Cardiac muscle cell (in vitro differentiated cells and primary cell): ENCODE results near the gene SYNPR. TPM values are rescaled to one million over a fixed set of nuclear protein-coding genes. Genes with fewer than 3 reads are reported as not detected.

Experiments used
- DNase-seq, 2 donors: peaks; one replicate each; pipeline versions ENCODE4 v3.0.0 to v3.0.0-alpha.2; 2010 to 2017; ENCODE audit warnings: low read depth in 1 of 2, low spot score in 1 of 2
- H3K27ac ChIP-seq: fragments of 200-600 bp; sonication (generic); 2 replicates; pipeline ENCODE4 v1.5.1; 2016
- H3K27me3 ChIP-seq: fragments of 200-600 bp; sonication (generic); 2 replicates; pipeline ENCODE4 v1.6.0; 2016; ENCODE audit warnings: control low read depth
- H3K36me3 ChIP-seq: fragments of 200-600 bp; sonication (generic); 2 replicates; pipeline ENCODE4 v1.5.1; 2016; ENCODE audit warnings: control low read depth
- H3K4me1 ChIP-seq: fragments of 200-600 bp; sonication (generic); 2 replicates; pipeline ENCODE4 v1.8.1; 2017; ENCODE audit warnings: low read depth, mild to moderate bottlenecking, mixed run types
- H3K4me3 ChIP-seq: fragments of 200-600 bp; sonication (generic); 2 replicates; pipeline ENCODE4 v1.5.1; 2016; ENCODE audit warnings: mild to moderate bottlenecking
- H3K9me3 ChIP-seq: fragments of 200-600 bp; sonication (generic); 2 replicates; pipeline ENCODE4 v1.5.1; 2017; ENCODE audit warnings: low read depth, mild to moderate bottlenecking, control low read depth
- CTCF ChIP-seq: IDR thresholded peaks from 2 replicates; pipeline ENCODE4 v1.5.1; 2012; ENCODE audit warnings: low read depth, mild to moderate bottlenecking, low read length
- polyA plus RNA-seq: library from polyadenylated mRNA; unstranded; fragments of >200 nt; fragmentation: Nextera tagmentation; extraction: Ambion mirVana; gene quantifications from 2 replicates; pipeline ENCODE4 v1.2.1, GENCODE V29; 2016
- total RNA-seq: library from RNA; depleted of rRNA; stranded (reverse); fragments of >200 nt; gene quantifications from 2 replicates; pipeline ENCODE4 v1.2.3, GENCODE V29; 2016

The SYNPR gene
- total and polyA plus RNA-seq, 2 experiments from 2014 or later, result 0.36 to 1.8 TPM

- no peak for TF ChIP-seq CTCF
Observed at GRCh38 chr3:63479661-63480035, 201.5 kb downstream of the SYNPR start.

GRCh38 chr3:63481627-63482026, 203.5 kb downstream of the SYNPR start:
- Histone ChIP-seq H3K27ac (no peak overlapping the region), H3K4me1 (peaks cover 8% of the 10 kb centered on the region), H3K36me3 (no peaks in the 10 kb centered on the region), H3K27me3 (peaks cover 3% of the 10 kb centered on the region), H3K9me3 (no peaks in the 10 kb centered on the region), H3K4me3 (no peak overlapping the region)
- no peak for DNase-seq
- no peak for TF ChIP-seq CTCF

More at GRCh38 chr3:63479661-63480035, 201.5 kb downstream of the SYNPR start:
- no peak overlapping the region for H3K4me3 ChIP-seq
- H3K4me1 ChIP-seq, result peaks cover 8% of the 10 kb centered on the region
- H3K9me3 ChIP-seq, result no peaks in the 10 kb centered on the region
- peak; percentile 2 to 25 for DNase-seq
- H3K36me3 ChIP-seq, result no peaks in the 10 kb centered on the region
- H3K27ac ChIP-seq, result no peak overlapping the region
- H3K27me3 ChIP-seq, result peaks cover 8% of the 10 kb centered on the region

GRCh38 chr3:63482341-63482740, 204.2 kb downstream of the SYNPR start:
- Histone ChIP-seq H3K36me3 (no peaks in the 10 kb centered on the region), H3K27me3 (peaks cover 3% of the 10 kb centered on the region), H3K4me3 (no peak overlapping the region), H3K9me3 (no peaks in the 10 kb centered on the region), H3K4me1 (peaks cover 8% of the 10 kb centered on the region), H3K27ac (no peak overlapping the region)
- no peak for DNase-seq
- no peak for TF ChIP-seq CTCF

GRCh38 chr3:63492464-63492863, 214.4 kb downstream of the SYNPR start:
- no peaks in the 10 kb centered on the region for H3K4me1 ChIP-seq
- H3K27me3 ChIP-seq, result no peaks in the 10 kb centered on the region
- TF ChIP-seq CTCF, result no peak

GRCh38 chr3:63493101-63493500, 215.0 kb downstream of the SYNPR start:
- no peaks in the 10 kb centered on the region for H3K9me3 ChIP-seq
- no peaks in the 10 kb centered on the region for H3K36me3 ChIP-seq
- H3K27me3 ChIP-seq, result no peaks in the 10 kb centered on the region
- H3K4me3 ChIP-seq, result no peak overlapping the region
- TF ChIP-seq CTCF, result no peak
- no peak for DNase-seq
- H3K27ac ChIP-seq, result no peak overlapping the region
- no peaks in the 10 kb centered on the region for H3K4me1 ChIP-seq

More at GRCh38 chr3:63492464-63492863, 214.4 kb downstream of the SYNPR start:
- no peaks in the 10 kb centered on the region for H3K9me3 ChIP-seq
- H3K27ac ChIP-seq, result no peak overlapping the region
- H3K36me3 ChIP-seq, result no peaks in the 10 kb centered on the region
- no peak overlapping the region for H3K4me3 ChIP-seq
- DNase-seq, result no peak

GRCh38 chr3:63494646-63495045, 216.5 kb downstream of the SYNPR start:
- H3K27ac ChIP-seq, result no peak overlapping the region
- H3K9me3 ChIP-seq, result no peaks in the 10 kb centered on the region
- H3K4me3 ChIP-seq, result no peak overlapping the region
- no peaks in the 10 kb centered on the region for H3K36me3 ChIP-seq
- no peak for TF ChIP-seq CTCF
- no peaks in the 10 kb centered on the region for H3K4me1 ChIP-seq
- no peak for DNase-seq
- no peaks in the 10 kb centered on the region for H3K27me3 ChIP-seq
